Lung microvascular endothelial cell (primary cell): ENCODE data around the gene MMP19. TPM values are rescaled to one million over a fixed set of nuclear protein-coding genes. Genes with fewer than 3 reads are reported as not detected.

Source experiments
- DNase-seq, 2 donors: peaks; one replicate each; pipeline versions ENCODE4 v3.0.0 to v3.0.0-alpha.2; 2010; ENCODE audit warnings: low read depth in 2 of 2
- total RNA-seq: library from RNA; depleted of rRNA; stranded (reverse); fragments of >200 nt; gene quantifications from 2 replicates; pipeline ENCODE4 v1.2.1, GENCODE V29; 2014

Gene MMP19
- total RNA-seq, 1 donor from 2014 or later: 0.40 TPM

DNA sequence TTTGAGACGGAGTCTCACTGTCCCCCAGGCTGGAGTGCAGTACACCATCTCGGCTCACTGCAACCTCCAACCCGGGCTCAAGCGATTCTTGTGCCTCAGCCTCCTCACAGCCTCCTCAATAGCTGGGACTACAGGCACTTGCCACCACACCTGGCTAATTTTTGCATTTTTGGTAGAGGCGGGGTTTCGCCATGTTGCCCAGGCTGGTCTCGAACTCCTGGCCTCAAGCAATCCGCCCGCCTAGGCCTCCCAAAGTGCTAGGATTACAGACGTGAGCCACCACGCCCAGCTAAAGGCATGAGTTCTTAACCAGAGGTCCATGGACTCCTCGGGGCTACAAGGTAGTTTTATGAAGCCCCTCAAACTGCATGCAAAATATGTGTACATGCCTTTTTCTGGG, 27.3 kb downstream of the MMP19 start:
- no peak for DNase-seq

DNA sequence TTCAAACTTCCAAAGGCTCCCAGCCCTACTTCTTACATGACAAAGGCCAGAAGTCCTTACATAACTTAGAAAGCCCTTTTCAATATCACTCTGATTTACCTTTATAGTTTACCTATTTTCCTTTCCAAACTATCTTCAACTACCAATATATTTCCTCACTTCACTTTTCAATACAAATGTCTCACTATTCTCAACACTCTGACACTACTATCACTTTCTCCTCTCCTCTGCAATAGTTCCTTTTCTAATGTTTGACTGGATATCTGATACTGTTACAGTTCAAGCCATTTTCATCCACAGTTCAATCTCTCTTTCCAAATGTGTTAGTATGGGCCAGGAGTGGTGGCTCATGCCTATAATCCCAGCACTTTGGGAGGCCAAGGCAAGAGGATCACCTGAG, 28.5 kb downstream of the MMP19 start:
- no peak for DNase-seq

DNA sequence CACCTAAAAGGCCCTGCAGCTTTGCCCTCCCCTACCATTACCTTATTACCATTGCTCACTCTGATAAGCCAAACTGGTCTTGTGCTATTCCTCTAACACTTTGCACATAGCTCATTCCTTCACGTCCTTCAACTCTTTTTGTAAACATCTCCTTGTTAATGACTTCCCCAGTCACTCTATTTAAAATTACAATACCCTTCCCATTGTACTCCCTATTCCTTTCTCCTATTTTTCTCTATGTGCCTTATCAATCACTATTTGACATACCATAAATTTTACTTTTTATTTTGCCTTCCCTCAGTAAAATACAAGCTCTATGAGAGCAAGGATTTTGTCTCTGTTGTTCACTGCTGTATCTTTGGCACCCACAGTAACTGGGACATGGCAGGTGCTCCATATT, 30.6 kb downstream of the MMP19 start:
- no peak for DNase-seq

- no peak for DNase-seq
These were observed 33.5 kb downstream of the MMP19 start for GRCh38 chr12:55809274-55809673.

- no peak for DNase-seq
These were observed 35.8 kb downstream of the MMP19 start for GRCh38 chr12:55806982-55807381.

GRCh38 chr12:55797550-55797949, 45.2 kb downstream of the MMP19 start:
- no peak for DNase-seq

GRCh38 chr12:55797068-55797467, 45.7 kb downstream of the MMP19 start:
- peak; percentile 62 to 73 for DNase-seq

DNA sequence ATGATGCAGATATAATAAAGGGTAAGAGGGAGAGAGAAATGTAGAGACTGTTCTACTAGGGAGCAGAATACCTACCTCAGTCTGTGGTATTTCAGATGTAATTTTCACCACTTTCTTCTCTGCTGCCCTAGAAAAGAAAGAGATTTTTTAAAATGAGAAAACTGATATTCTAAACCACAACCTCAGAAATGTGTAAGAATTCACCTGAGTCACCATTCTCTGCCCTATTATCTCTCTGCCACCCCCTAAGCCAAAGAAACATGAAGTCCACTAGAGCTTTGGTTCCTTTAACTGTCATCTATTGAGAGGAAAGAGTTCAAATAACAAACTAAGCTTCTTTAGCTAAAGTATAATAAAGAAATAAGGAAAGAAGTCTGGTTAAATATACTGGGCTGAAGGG, 46.8 kb downstream of the MMP19 start:
- no peak for DNase-seq

- DNase-seq: no peak
These were observed 52.8 kb downstream of the MMP19 start for GRCh38 chr12:55789893-55790292.

- no peak for DNase-seq
These were observed 53.6 kb downstream of the MMP19 start for GRCh38 chr12:55789171-55789570.

DNA sequence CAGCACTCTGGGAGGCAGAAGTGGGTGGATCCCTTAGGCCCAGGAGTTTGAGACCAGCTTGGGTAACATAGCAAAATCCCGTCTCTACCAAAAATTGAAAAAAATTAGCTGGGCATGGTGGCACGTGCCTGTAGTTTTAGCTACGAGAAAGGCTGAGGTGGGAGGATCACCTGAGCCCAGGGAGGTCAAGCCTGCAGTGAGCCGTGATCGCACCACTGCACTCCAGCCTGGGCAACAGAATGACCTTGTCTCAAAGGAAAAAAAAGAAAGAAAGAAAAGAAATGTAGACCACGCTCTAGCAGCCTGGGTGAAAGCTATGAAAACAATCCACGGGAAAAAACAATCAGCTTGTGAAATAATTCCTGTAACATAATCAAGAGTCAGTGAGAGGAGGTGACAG, 54.2 kb downstream of the MMP19 start:
- DNase-seq: no peak

Other genes with a start within 250 kb of the MMP19 start
- not detected in 2 replicates for gene OR10P1, start 206.0 kb downstream of the MMP19 start, total RNA-seq
- gene ITGA7, start 135.0 kb downstream of the MMP19 start, total RNA-seq: under 0.01 and 0.20 TPM in 2 replicates
- 57.1 and 65.3 TPM in 2 replicates for gene BLOC1S1, start 126.9 kb downstream of the MMP19 start, total RNA-seq
- 0.40 and 0.65 TPM in 2 replicates for gene RDH5, start 122.5 kb downstream of the MMP19 start, total RNA-seq
- gene CD63, start 113.9 kb downstream of the MMP19 start, total RNA-seq: 1,160 and 1,633 TPM in 2 replicates
- gene GDF11, start 99.8 kb downstream of the MMP19 start, total RNA-seq: 1.4 and 1.5 TPM in 2 replicates
- gene SARNP, start 25.2 kb downstream of the MMP19 start, total RNA-seq: 74.0 and 95.0 TPM in 2 replicates
- gene ORMDL2, start 24.9 kb downstream of the MMP19 start, total RNA-seq: 22.7 and 30.6 TPM in 2 replicates
- gene DNAJC14, start 13.3 kb downstream of the MMP19 start, total RNA-seq: 33.6 and 53.8 TPM in 2 replicates
- gene PYM1, start 85.0 kb upstream of the MMP19 start, total RNA-seq: 25.1 and 26.8 TPM in 2 replicates
- gene DGKA, start 88.2 kb upstream of the MMP19 start, total RNA-seq: 9.5 and 12.9 TPM in 2 replicates
- 0.20 and 0.22 TPM in 2 replicates for gene PMEL, start 123.1 kb upstream of the MMP19 start, total RNA-seq
- gene CDK2, start 123.9 kb upstream of the MMP19 start, total RNA-seq: 18.1 and 20.8 TPM in 2 replicates
- 25.3 and 32.5 TPM in 2 replicates for gene RAB5B, start 131.1 kb upstream of the MMP19 start, total RNA-seq
- 8.9 and 10.1 TPM in 2 replicates for gene SUOX, start 154.3 kb upstream of the MMP19 start, total RNA-seq
- gene IKZF4, start 178.1 kb upstream of the MMP19 start, total RNA-seq: 0.20 and 0.22 TPM in 2 replicates
- 99.2 and 124 TPM in 2 replicates for gene RPS26, start 199.0 kb upstream of the MMP19 start, total RNA-seq
- gene ERBB3, start 237.2 kb upstream of the MMP19 start, total RNA-seq: under 0.01 and 0.22 TPM in 2 replicates